Immature natural killer cell (primary cell): ENCODE results near the gene SERGEF. TPM values are rescaled to one million over a fixed set of nuclear protein-coding genes. Genes with fewer than 3 reads are reported as not detected.
"Not testable (repeated sequence)": the region's sequence is repeated elsewhere in the genome, so short reads cannot be mapped to it uniquely, and the experiment has no call there.

Experiments
- DNase-seq, 3 donors: peaks; one replicate each; pipeline ENCODE4 v3.0.0; 2022; ENCODE audit warnings: mixed read lengths in 1 of 3
- H3K27ac Mint-ChIP-seq, 6 donors: one replicate each; pipeline ENCODE4 v1.8.0; 2020; ENCODE audit warnings: mixed read lengths in 6 of 6, mild to moderate bottlenecking in 5 of 6, inconsistent platforms in 4 of 6, moderate library complexity in 3 of 6
- H3K27me3 Mint-ChIP-seq, 3 donors: one replicate each; pipeline ENCODE4 v1.8.0; 2020 to 2021; ENCODE audit warnings: low read depth in 3 of 3, mild to moderate bottlenecking in 3 of 3, mixed read lengths in 3 of 3, moderate library complexity in 3 of 3, inconsistent platforms in 1 of 3
- H3K36me3 Mint-ChIP-seq, 3 donors: one replicate each; pipeline ENCODE4 v1.8.0; 2020; ENCODE audit warnings: mixed read lengths in 3 of 3, inconsistent platforms in 2 of 3, mild to moderate bottlenecking in 2 of 3
- H3K4me1 Mint-ChIP-seq, 2 donors: one replicate each; pipeline ENCODE4 v1.8.0; 2020; ENCODE audit warnings: inconsistent platforms in 2 of 2, mild to moderate bottlenecking in 2 of 2, mixed read lengths in 2 of 2, moderate library complexity in 1 of 2
- H3K4me3 Mint-ChIP-seq, 5 donors: one replicate each; pipeline ENCODE4 v1.8.0; 2020; ENCODE audit warnings: mild to moderate bottlenecking in 5 of 5, mixed read lengths in 5 of 5, inconsistent platforms in 3 of 5, moderate library complexity in 3 of 5
- H3K9me3 Mint-ChIP-seq, 6 donors: one replicate each; pipeline ENCODE4 v1.8.0; 2020; ENCODE audit warnings: mild to moderate bottlenecking in 6 of 6, mixed read lengths in 6 of 6, inconsistent platforms in 4 of 6, moderate library complexity in 3 of 6
- polyA plus RNA-seq, 3 donors: library from polyadenylated mRNA; unstranded; fragments of 300-500 nt; fragmentation: Illumina TruSeq; gene quantifications; one replicate each; pipeline ENCODE4 v1.2.3, GENCODE V29; 2021

Gene SERGEF
- polyA plus RNA-seq, 3 donors from 2014 or later = 52.0 to 104 (median 68.3) TPM

GRCh38 chr11:17905477-17905876 lies 107.4 kb downstream of the SERGEF start:
- H3K27me3 Mint-ChIP-seq = peaks cover 0 to 3% (median 2%) of the 10 kb centered on the region in 3 donors
- no peaks in the 10 kb centered on the region for H3K9me3 Mint-ChIP-seq
- H3K27ac Mint-ChIP-seq = no peak overlapping the region
- peaks cover 10 to 23% (median 11%) of the 10 kb centered on the region in 3 donors for H3K36me3 Mint-ChIP-seq
- peaks cover 0 to 3% of the 10 kb centered on the region in 2 donors for H3K4me1 Mint-ChIP-seq
- no peak for DNase-seq
- H3K4me3 Mint-ChIP-seq = no peak overlapping the region

DNA sequence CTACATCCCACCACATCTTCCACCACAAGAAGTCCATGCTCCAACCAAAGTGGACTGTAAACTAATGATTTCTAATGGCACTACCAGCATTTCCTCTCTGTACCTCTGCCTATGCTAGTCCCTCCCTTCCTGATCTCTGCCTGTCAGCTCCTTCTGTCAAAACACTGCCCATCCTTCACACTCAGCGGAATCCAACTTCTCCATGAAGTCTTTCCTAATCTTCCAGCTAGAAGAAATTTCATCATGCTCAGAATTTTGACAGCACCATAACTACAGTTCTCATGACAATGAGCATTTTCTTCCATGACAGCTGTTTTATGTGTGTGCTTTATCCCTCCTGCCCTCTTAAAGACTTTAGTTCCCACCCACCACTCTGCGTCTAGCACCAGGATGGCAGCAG lies 111.4 kb downstream of the SERGEF start:
- DNase-seq = no peak
- peaks cover 6 to 14% (median 11%) of the 10 kb centered on the region in 3 donors for H3K36me3 Mint-ChIP-seq
- no peaks in the 10 kb centered on the region for H3K9me3 Mint-ChIP-seq
- H3K4me3 Mint-ChIP-seq = no peak overlapping the region
- peaks cover 0 to 3% of the 10 kb centered on the region in 2 donors for H3K4me1 Mint-ChIP-seq
- H3K27me3 Mint-ChIP-seq = peaks cover 0 to 3% (median 2%) of the 10 kb centered on the region in 3 donors
- H3K27ac Mint-ChIP-seq = no peak overlapping the region

GRCh38 chr11:17898782-17899181 lies 114.1 kb downstream of the SERGEF start:
- Mint-ChIP-seq H3K27me3 (peaks cover 0 to 3% (median 2%) of the 10 kb centered on the region in 3 donors), H3K9me3 (no peaks in the 10 kb centered on the region), H3K36me3 (peaks cover 6 to 18% (median 12%) of the 10 kb centered on the region in 3 donors), H3K4me1 (peaks cover 0 to 3% of the 10 kb centered on the region in 2 donors), H3K4me3 (no peak overlapping the region), H3K27ac (no peak overlapping the region)
- no peak for DNase-seq

DNA sequence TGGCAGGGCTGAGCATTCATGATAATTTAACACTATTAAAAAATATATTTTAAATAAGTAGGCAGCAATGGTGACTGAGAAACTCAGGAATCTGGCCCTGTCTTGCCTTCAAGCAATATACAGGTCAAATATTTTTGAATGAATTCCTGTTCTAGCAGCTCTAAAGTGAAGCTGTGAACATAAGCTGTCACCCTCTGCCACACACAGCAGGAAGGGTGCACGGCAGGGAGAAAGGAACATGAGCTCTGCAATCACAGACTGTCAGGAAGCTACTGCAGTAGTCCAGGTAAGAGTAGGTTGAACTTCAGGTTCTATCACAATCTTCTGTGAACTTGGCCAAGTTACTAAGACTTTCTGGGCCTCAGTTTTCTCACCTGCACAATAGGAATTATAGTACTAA lies 114.8 kb downstream of the SERGEF start:
- peaks cover 0 to 3% of the 10 kb centered on the region in 2 donors for H3K4me1 Mint-ChIP-seq
- H3K27ac Mint-ChIP-seq = no peak overlapping the region
- DNase-seq = no peak
- peaks cover 0 to 18% (median 9%) of the 10 kb centered on the region in 3 donors for H3K36me3 Mint-ChIP-seq
- no peaks in the 10 kb centered on the region for H3K9me3 Mint-ChIP-seq
- no peak overlapping the region for H3K4me3 Mint-ChIP-seq
- H3K27me3 Mint-ChIP-seq = peaks cover 0 to 3% (median 2%) of the 10 kb centered on the region in 3 donors

DNA sequence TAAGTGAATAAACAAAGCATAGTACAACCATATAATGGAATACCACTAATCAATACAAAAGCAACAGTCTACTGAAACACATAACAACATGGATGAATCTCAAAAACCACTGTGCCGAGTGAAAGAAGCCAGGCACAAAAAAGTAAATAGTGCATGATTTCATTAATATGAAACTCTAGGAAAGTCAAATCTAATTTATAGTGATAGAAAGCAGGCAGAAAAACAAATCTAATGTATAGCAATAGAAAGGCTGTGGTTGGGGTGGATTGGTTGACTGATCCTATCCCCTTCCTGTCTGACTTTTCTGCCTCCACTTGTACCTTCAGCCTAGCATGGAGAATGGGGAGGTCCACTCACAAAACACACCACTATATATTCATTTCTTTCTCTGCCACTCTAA lies 115.4 kb downstream of the SERGEF start:
- Mint-ChIP-seq H3K27ac (no peak overlapping the region), H3K4me3 (no peak overlapping the region), H3K4me1 (peaks cover 0 to 3% of the 10 kb centered on the region in 2 donors), H3K36me3 (peaks cover 0 to 17% (median 13%) of the 10 kb centered on the region in 3 donors), H3K9me3 (no peaks in the 10 kb centered on the region), H3K27me3 (peaks cover 0 to 3% (median 2%) of the 10 kb centered on the region in 3 donors)
- no peak for DNase-seq

DNA sequence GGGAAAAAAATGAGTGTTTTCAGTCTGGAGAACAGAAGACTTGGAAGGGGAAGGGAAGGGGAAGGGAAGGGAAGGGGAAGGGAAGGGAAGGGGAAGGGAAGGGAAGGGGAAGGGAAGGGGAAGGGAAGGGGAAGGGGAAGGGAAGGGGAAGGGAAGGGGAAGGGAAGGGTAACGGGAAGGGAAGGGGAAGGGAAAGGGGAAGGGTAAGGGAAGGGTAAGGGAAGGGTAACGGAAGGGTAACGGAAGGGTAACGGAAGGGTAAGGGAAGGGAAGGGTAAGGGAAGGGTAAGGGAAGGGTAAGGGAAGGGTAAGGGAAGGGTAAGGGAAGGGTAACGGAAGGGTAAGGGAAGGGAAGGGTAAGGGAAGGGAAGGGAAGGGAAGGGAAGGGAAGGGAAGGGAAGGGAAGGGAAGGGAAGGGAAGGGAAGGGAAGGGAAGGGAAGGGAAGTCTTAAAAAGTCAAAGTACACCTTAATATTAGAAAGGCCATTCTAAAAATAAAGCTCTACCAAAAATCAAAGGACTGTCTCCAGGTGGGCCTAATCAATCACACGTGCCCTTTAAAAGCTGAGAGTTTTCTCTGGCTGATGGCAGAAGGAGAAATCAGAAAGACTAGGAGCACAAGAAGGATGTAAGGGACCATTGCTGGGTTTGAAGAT lies 116.2 kb downstream of the SERGEF start:
- not testable (repeated sequence) for H3K4me1 Mint-ChIP-seq, H3K9me3 Mint-ChIP-seq, H3K27ac Mint-ChIP-seq, DNase-seq, H3K27me3 Mint-ChIP-seq, H3K4me3 Mint-ChIP-seq
- peaks cover 0 to 17% (median 8%) of the 10 kb centered on the region in 3 donors for H3K36me3 Mint-ChIP-seq

- no peak for DNase-seq
- H3K9me3 Mint-ChIP-seq = no peaks in the 10 kb centered on the region
- peaks cover 0 to 19% (median 7%) of the 10 kb centered on the region in 3 donors for H3K36me3 Mint-ChIP-seq
- H3K4me3 Mint-ChIP-seq = no peak overlapping the region
- H3K4me1 Mint-ChIP-seq = no peaks in the 10 kb centered on the region
- H3K27me3 Mint-ChIP-seq = no peaks in the 10 kb centered on the region
- H3K27ac Mint-ChIP-seq = no peak overlapping the region
Observed at GRCh38 chr11:17894929-17895658, 117.8 kb downstream of the SERGEF start.

DNA sequence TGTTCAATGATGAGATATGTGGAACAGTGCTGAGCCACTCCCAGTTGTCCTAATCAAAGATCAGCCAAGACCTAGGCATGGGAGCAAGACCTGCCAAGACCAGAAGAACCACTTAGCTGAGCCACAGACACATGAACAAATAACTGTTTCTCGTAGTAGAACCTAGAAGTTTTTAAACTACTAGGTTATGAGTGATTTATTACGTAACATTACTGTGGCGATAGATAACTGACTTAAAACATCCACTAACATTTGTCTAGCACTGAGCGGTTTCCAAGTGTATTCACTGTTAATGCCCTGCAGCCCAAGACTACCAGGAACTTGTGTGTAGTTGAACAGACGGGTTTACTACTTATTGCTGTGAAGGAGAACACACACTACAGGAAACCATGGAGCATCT lies 120.4 kb downstream of the SERGEF start:
- Mint-ChIP-seq H3K27ac (no peak overlapping the region), H3K27me3 (no peaks in the 10 kb centered on the region), H3K4me3 (no peak overlapping the region), H3K9me3 (no peaks in the 10 kb centered on the region), H3K36me3 (peaks cover 0 to 24% (median 7%) of the 10 kb centered on the region in 3 donors), H3K4me1 (no peaks in the 10 kb centered on the region)
- DNase-seq = no peak

- Mint-ChIP-seq H3K4me1 (no peaks in the 10 kb centered on the region), H3K4me3 (no peak overlapping the region), H3K27ac (no peak overlapping the region)
Observed at GRCh38 chr11:17890325-17890724, 122.5 kb downstream of the SERGEF start.

GRCh38 chr11:17887779-17888178 lies 125.1 kb downstream of the SERGEF start:
- Mint-ChIP-seq H3K27ac (no peak overlapping the region), H3K9me3 (no peaks in the 10 kb centered on the region), H3K4me3 (no peak overlapping the region), H3K4me1 (no peaks in the 10 kb centered on the region), H3K27me3 (no peaks in the 10 kb centered on the region), H3K36me3 (peaks cover 0 to 23% (median 0%) of the 10 kb centered on the region in 3 donors)
- DNase-seq = no peak

More at GRCh38 chr11:17890325-17890724, 122.5 kb downstream of the SERGEF start:
- Mint-ChIP-seq H3K36me3 (peaks cover 0 to 24% (median 0%) of the 10 kb centered on the region in 3 donors), H3K9me3 (no peaks in the 10 kb centered on the region), H3K27me3 (no peaks in the 10 kb centered on the region)
- no peak for DNase-seq

- Mint-ChIP-seq H3K36me3 (no peaks in the 10 kb centered on the region), H3K9me3 (no peaks in the 10 kb centered on the region), H3K4me3 (no peak overlapping the region), H3K4me1 (no peaks in the 10 kb centered on the region), H3K27me3 (no peaks in the 10 kb centered on the region), H3K27ac (no peak overlapping the region)
- no peak for DNase-seq
Observed at GRCh38 chr11:17883946-17884345, 128.9 kb downstream of the SERGEF start.

- no peak for DNase-seq
- Mint-ChIP-seq H3K27me3 (no peaks in the 10 kb centered on the region), H3K4me1 (no peaks in the 10 kb centered on the region), H3K36me3 (peaks cover 0 to 4% (median 0%) of the 10 kb centered on the region in 3 donors), H3K27ac (no peak overlapping the region), H3K9me3 (no peaks in the 10 kb centered on the region), H3K4me3 (no peak overlapping the region)
Observed at GRCh38 chr11:17883057-17883456, 129.8 kb downstream of the SERGEF start.

DNA sequence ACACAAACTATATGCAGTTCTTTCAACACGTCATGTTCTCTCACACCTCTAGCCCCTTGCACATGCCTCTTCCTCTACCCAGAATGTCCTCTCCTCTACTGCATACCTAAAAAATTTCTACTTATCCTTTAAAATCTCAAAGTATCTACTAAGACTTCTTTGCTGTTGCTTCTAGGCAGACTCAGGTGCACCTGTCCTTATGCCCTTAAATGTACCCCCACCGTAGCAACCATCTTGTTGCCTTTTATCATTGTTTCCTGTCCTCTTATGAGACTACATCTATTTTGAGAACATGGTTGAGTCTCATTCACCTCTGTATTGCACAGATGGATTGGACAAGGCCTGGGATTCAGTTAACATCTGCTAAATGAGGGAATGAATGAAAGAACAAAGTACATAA lies 134.1 kb downstream of the SERGEF start:
- H3K27me3 Mint-ChIP-seq = no peaks in the 10 kb centered on the region

GRCh38 chr11:17877886-17878285 lies 135.0 kb downstream of the SERGEF start:
- no peak overlapping the region for H3K4me3 Mint-ChIP-seq
- H3K4me1 Mint-ChIP-seq = no peaks in the 10 kb centered on the region
- no peak for DNase-seq
- no peaks in the 10 kb centered on the region for H3K27me3 Mint-ChIP-seq
- no peak overlapping the region for H3K27ac Mint-ChIP-seq
- H3K9me3 Mint-ChIP-seq = no peaks in the 10 kb centered on the region
- peaks cover under 1 to 23% (median 12%) of the 10 kb centered on the region in 3 donors for H3K36me3 Mint-ChIP-seq

More for the DNA sequence above, 134.1 kb downstream of the SERGEF start:
- Mint-ChIP-seq H3K9me3 (no peaks in the 10 kb centered on the region), H3K4me3 (no peak overlapping the region), H3K36me3 (peaks cover 0 to 18% (median 7%) of the 10 kb centered on the region in 3 donors), H3K4me1 (no peaks in the 10 kb centered on the region), H3K27ac (peak overlapping the region in 1 of 6 donors; percentile 23)
- no peak for DNase-seq
